Adipocyte (in vitro differentiated cells): ENCODE results near the gene MTRR.
"Not testable (repeated sequence)": the region's sequence is repeated elsewhere in the genome, so short reads cannot be mapped to it uniquely, and the experiment has no call there.

ENCODE experiments used
- DNase-seq: peaks from one replicate; pipeline ENCODE4 v3.0.0-alpha.2; 2015; ENCODE audit warnings: low read depth
- H3K27me3 ChIP-seq: replicated peaks from 2 replicates; pipeline ENCODE4 v1.7.0; 2013; ENCODE audit warnings: mild to moderate bottlenecking, low read length, moderate library complexity; ENCODE audit not compliant: control insufficient read depth, insufficient read depth
- H3K36me3 ChIP-seq: 2 replicates; pipeline ENCODE4 v1.7.0; 2013; ENCODE audit warnings: low read length, mild to moderate bottlenecking, moderate library complexity; ENCODE audit not compliant: control insufficient read depth, insufficient read depth, severe bottlenecking
- H3K4me1 ChIP-seq: 2 replicates; pipeline ENCODE4 v1.7.0; 2013; ENCODE audit warnings: mild to moderate bottlenecking, low read length, moderate library complexity; ENCODE audit not compliant: control insufficient read depth, insufficient read depth
- H3K4me3 ChIP-seq: 2 replicates; pipeline ENCODE4 v1.7.0; 2013; ENCODE audit warnings: mild to moderate bottlenecking, low read length, moderate library complexity
- H3K9ac ChIP-seq: 2 replicates; pipeline ENCODE4 v1.7.0; 2013; ENCODE audit warnings: mild to moderate bottlenecking, low read length, moderate library complexity
- H3K9me3 ChIP-seq: 2 replicates; pipeline ENCODE4 v1.7.0; 2013; ENCODE audit warnings: mild to moderate bottlenecking, low read length, moderate library complexity; ENCODE audit not compliant: control insufficient read depth

Gene MTRR

DNA sequence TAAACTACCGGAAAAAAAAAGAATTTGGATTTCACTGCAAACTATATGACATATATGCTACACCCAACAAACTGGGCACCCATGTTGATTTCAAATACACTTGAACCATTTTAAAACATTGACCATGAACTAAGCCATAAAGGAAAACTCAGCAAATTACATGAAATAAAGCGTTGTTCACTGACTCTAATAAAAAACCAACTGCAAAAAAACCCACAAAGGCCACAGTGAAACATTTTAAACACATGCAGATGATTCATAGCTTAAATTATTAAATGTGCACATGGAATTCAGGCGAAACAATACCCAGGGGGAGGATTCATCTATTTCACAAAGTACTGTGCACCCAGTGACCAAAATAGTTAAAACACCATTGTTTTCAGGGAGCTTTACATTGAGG lies 33.3 kb downstream of the MTRR start:
- Histone ChIP-seq H3K36me3 (peaks cover 55% of the 10 kb centered on the region), H3K27me3 (no peaks in the 10 kb centered on the region), H3K9me3 (no peaks in the 10 kb centered on the region), H3K4me1 (peaks cover 9% of the 10 kb centered on the region), H3K9ac (no peak overlapping the region), H3K4me3 (no peak overlapping the region)
- no peak for DNase-seq

DNA sequence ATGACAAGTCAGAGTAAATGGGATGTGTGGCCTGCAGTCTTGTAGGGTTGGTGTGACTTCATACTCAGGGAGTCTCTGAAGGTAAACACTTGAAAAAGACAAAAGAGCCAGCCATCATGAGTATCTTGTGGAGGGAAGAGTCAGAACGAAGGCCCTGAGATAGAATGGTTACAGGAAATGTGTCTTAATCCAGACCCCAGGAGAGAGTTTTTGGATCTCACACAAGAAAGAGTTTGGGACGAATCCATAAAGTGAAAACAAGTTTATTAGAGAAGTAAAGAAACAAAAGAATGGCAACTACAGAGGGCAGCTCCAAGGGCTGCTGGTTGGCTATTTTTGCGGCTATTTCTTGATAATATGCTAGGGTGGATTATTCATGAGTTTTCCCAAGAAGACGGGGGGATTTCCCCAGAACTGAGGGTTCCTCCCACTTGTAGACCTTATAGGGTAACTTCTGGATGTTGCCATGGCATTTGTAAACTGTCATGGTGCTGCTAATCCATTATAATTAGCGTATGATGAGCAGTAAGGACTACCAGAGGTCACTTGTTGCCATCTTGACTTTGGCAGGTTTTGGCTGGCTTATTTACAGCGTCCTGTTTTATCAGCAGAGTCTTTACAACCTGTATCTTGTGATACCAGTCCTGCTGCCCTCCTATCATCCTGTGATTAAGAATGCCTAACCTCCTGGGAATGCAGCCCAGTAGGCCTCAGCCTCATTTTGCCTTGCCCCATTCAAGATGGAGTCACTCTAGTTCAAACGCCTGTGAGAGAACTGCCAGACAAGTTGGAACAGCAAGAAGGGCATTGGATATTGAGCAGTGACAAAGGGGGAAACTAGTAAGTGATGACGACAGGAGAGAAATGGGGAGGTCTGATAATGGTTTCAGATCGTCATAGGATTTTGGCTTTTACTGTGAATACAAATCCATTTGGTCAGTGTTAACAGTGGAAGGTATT lies 34.0 kb downstream of the MTRR start:
- H3K4me1 ChIP-seq: peaks cover 9% of the 10 kb centered on the region
- H3K9me3 ChIP-seq: peaks cover 7% of the 10 kb centered on the region
- no peak overlapping the region for H3K4me3 ChIP-seq
- H3K9ac ChIP-seq: no peak overlapping the region
- DNase-seq: no peak
- peaks cover 48% of the 10 kb centered on the region for H3K36me3 ChIP-seq
- H3K27me3 ChIP-seq: no peaks in the 10 kb centered on the region

DNA sequence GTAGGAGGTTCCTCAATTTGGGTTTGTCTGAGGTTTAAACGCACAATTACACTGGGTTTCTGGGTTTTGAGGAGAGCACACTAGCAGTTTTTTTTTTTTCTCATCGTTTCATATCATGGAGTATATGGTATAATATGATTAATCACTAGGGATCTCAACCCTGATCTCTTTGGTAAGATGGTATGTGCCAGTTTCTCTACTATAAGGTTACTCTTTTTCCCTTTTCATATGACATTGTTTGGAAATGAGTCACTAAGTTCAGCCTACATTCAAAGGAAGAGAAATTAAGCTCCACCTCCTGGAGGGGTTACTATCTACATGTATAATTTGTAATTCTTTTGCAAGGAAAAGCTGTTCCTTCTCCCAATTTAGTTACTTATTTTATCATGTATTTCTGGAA lies 35.2 kb downstream of the MTRR start:
- DNase-seq: peak; percentile 51
- Histone ChIP-seq H3K9me3 (peaks cover 14% of the 10 kb centered on the region), H3K27me3 (no peaks in the 10 kb centered on the region), H3K36me3 (peaks cover 43% of the 10 kb centered on the region), H3K4me3 (no peak overlapping the region), H3K9ac (no peak overlapping the region), H3K4me1 (peaks cover 9% of the 10 kb centered on the region)

DNA sequence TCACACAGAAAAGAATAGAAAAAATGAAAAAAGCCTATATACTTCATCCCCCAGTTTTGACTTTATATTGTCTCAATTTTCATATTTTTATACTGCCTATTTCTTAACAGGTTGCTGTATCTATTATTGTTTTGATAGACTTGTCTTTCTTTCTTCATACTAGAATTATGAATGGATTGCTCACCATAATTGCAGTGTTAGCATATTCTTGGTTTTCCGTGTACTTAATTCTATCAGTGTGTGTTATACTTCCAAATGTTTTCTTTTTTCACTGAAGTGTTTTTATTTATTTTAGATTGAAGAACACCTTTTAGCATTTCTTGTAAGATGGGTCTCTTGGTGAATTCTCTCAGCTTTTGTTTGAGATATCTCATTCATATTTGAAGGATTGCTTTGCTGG lies 38.7 kb downstream of the MTRR start:
- Histone ChIP-seq H3K4me1 (no peaks in the 10 kb centered on the region), H3K36me3 (peaks cover 16% of the 10 kb centered on the region), H3K4me3 (no peak overlapping the region), H3K9ac (no peak overlapping the region), H3K9me3 (peaks cover 15% of the 10 kb centered on the region), H3K27me3 (no peaks in the 10 kb centered on the region)
- DNase-seq: no peak

DNA sequence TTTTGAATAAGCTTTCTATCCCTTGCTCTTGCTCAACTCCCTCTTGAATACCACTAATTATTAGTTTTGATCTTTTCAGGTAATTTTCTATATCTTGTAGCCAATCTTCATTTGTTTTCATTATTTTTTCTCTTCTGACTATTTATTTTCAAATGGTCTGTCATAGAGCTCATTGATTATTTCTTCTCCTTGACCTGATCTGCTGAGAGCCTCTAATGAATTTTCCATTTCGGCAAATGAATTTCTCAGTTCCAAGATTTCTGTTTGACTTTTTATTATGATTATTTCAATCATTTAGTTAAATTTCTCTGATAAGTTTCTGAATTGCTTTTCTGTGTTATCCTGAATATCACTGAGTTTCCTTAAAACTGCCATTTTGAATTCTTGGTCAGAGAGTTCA lies 39.4 kb downstream of the MTRR start:
- Histone ChIP-seq H3K27me3 (no peaks in the 10 kb centered on the region), H3K9me3 (peaks cover 20% of the 10 kb centered on the region), H3K9ac (no peak overlapping the region), H3K4me1 (no peaks in the 10 kb centered on the region), H3K4me3 (no peak overlapping the region), H3K36me3 (peaks cover 15% of the 10 kb centered on the region)
- no peak for DNase-seq

DNA sequence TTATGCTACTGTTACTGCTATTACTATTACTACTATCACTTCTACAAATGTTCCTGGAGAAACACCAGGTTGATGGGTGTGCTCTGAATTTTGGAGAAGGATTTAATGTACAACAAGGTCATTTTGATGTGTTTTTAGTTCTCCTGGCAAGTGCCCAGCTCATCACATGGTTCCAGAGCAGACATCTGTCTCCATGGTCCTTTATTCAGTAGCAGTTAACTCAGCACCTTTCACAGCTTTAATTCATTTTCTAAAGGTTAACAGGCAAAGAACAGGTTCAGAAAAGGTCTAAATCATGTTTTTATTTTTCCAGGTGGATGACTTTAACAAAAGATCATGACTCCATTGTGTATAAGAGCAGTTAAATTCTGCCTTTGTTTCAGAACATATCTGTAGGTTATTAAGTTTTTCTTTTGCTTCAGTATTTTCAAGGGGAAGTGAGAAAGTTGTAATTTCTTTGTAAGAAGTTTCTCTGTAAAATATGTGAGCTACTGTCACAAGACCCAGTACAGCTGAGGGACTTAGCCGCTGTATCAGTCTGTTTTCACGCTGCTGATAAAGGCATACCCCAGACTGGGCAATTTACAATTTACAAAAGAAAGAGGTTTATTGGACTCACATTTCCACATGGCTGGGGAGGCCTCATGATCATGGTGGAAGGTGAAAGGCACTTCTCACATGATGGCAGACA lies 41.9 kb downstream of the MTRR start:
- Histone ChIP-seq H3K36me3 (peaks cover 15% of the 10 kb centered on the region), H3K9ac (no peak overlapping the region), H3K4me1 (no peaks in the 10 kb centered on the region), H3K4me3 (no peak overlapping the region), H3K27me3 (no peaks in the 10 kb centered on the region), H3K9me3 (peaks cover 20% of the 10 kb centered on the region)
- DNase-seq: no peak

DNA sequence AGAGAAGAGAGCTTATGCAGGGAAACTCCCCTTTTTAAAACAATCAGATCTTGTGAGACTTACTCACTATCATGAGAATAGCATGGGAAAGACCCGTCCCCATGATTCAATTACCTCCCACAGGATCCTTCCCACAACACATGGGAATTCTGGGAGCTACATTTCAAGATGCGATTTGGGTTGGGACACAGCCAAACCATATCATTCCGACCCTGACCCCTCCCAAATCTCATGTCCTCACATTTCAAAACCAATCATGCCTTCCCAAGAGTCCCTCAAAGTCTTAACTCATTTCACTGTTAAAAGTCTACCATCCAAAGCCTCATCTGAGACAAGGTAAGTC lies 42.5 kb downstream of the MTRR start:
- H3K27me3 ChIP-seq, DNase-seq: not testable (repeated sequence)

DNA sequence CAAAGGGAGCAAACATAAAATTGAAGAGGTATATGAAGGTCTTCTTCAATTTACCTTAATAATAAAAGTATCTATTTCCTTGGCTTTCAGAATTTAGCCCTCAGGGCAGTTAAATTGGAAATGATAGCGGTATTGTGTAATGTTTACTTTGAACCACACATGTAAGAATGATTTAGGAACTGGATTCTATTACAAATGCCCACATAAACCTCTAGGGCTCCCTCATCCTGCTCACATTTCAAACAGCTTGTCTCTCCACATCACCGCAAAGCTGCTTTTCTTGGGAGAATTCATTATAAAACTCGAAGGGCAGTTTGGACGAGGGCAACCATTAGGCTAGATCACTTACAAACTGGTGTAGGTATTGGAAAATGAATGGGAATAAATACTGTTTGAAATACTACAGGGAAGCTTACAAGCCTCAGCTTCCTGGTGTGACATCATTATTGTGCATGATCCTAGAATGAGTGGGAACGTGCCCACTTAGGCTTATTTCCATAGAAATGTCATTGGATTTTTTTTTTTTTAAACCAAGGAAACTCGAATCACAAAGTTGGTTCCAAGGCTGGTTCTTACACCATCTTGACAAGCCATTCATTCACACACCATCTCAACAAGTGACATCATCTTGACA lies 47.3 kb downstream of the MTRR start:
- Histone ChIP-seq H3K36me3 (no peaks in the 10 kb centered on the region), H3K9me3 (peaks cover 5% of the 10 kb centered on the region), H3K4me3 (no peak overlapping the region), H3K4me1 (no peaks in the 10 kb centered on the region), H3K27me3 (no peaks in the 10 kb centered on the region), H3K9ac (no peak overlapping the region)
- DNase-seq: peak; percentile 61

More for the DNA sequence above, 42.5 kb downstream of the MTRR start:
- not testable (repeated sequence) for H3K4me1 ChIP-seq, H3K4me3 ChIP-seq, H3K9ac ChIP-seq
- Histone ChIP-seq H3K9me3 (peaks cover 20% of the 10 kb centered on the region), H3K36me3 (peaks cover 15% of the 10 kb centered on the region)

DNA sequence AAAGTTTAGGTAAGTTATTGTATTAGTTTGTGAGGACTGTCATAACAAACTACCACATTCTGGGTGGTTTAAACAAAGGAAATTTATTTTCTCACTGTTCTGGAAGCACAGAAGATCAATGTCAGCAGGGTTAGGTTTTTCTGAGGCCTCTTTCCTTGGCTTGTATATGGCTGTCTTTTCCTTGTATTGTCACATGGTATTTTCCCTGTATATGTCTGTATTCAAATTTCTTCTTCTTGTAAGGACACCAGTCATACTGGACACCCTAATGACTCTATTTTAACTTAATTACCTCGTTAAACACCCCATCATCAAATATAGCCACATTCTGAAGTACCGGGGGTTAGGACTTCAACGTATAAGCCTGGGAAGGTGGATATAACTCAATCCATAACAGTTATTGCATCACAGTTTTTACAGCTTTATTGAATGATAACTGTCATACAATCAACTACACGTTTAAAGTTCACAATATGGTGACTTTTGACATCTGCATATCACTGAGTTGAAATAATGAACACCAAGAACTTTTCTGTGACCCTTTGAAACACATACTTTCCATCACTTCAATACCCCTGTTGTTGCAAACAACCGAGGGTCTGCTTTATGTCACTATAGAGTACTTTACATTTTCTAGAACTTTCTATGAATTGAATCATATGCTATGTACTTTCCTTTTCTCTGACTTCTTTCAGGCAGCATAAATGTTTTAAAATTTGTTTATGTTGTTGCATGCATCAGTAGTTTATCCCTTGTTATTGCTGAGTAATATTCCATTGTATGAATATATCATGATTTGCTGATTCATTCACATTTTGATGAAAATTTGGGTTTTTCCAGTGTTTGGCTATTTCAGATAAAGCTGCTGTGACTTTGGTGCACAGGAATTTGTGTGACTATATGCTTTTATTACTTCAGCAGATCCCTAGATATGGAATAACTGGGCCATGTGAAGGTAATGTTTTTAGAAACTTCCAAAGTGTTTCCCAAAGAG lies 48.5 kb downstream of the MTRR start:
- no peak for DNase-seq
- Histone ChIP-seq H3K4me3 (no peak overlapping the region), H3K27me3 (no peaks in the 10 kb centered on the region), H3K36me3 (no peaks in the 10 kb centered on the region), H3K9ac (no peak overlapping the region), H3K4me1 (no peaks in the 10 kb centered on the region), H3K9me3 (peaks cover 5% of the 10 kb centered on the region)

DNA sequence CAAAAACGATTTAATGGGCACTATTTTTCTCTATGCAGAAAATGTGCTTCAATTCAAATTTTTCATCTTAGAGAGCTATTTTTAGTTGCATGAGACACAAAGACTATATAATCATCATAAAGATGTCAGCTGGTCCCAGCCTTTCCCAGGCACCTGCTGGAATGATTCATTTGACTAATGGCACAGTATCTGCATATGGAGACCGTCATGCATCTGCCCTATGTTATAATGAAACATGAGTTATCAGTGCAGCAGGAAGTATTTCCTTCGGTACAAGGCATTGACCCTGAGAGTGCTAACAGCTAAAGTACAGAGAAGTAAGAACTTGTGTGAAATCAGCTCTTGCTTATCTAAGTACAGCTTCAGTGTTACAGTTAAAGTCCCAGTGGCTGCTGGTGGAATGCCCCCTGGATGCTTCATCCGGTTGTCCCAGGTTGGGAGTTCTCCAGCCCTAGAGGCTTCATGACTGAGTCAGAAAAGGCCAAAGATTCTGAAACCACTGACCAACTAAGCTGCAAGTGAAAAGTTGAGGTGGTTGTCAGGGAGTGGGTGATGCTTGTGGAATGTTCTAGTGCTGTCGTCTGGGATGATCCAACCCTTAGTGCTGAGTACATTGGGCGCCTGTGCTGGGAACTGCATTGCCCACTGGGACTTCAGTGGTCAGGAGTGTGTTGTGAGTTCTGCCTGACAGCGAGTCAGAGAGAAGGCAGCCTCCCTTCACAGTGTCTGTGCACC lies 57.2 kb downstream of the MTRR start:
- Histone ChIP-seq H3K9ac (no peak overlapping the region), H3K27me3 (no peaks in the 10 kb centered on the region), H3K4me1 (peaks cover 5% of the 10 kb centered on the region), H3K36me3 (no peaks in the 10 kb centered on the region), H3K4me3 (no peak overlapping the region), H3K9me3 (no peaks in the 10 kb centered on the region)
- peak; percentile 59 for DNase-seq
